Activated CD4-positive, alpha-beta T cell treated with anti-CD3 and anti-CD28 coated beads, Interleukin-2, Interleukin-4, amounts not matched to agents 100 ng/mL and 50 ng/mL, durations not matched to agents 16 hours and 8 hours (primary cell): ENCODE results near the gene ILRUN.
"Not testable (repeated sequence)": the region's sequence is repeated elsewhere in the genome, so short reads cannot be mapped to it uniquely, and the experiment has no call there.

Experiments used
- DNase-seq: peaks from one replicate; pipeline ENCODE4 v3.0.0-alpha.2; 2020; ENCODE audit warnings: low spot score

ILRUN gene

GRCh38 chr6:34696739-34697543, at the start of gene ILRUN:
TSS of gene ILRUN (minus strand) at chr6:34696767. CDS start at chr6:34696603, 164 bp downstream.
- DNase-seq: peak; percentile 98

GRCh38 chr6:34745277-34746103, 48.9 kb upstream of the ILRUN start:
- DNase-seq: peak; percentile 9

- not testable (repeated sequence) for DNase-seq
These were observed 47.7 kb upstream of the ILRUN start for GRCh38 chr6:34744294-34744647.

- DNase-seq: no peak
These were observed 47.2 kb upstream of the ILRUN start for GRCh38 chr6:34743625-34744293.

GRCh38 chr6:34742094-34742493, 45.5 kb upstream of the ILRUN start:
- no peak for DNase-seq

GRCh38 chr6:34736823-34737222, 40.3 kb upstream of the ILRUN start:
- DNase-seq: no peak

- DNase-seq: no peak
These were observed 35.0 kb upstream of the ILRUN start for GRCh38 chr6:34731393-34732060.

- DNase-seq: no peak
These were observed 33.3 kb upstream of the ILRUN start for GRCh38 chr6:34729631-34730470.

- no peak for DNase-seq
These were observed 29.5 kb upstream of the ILRUN start for GRCh38 chr6:34726055-34726454.

GRCh38 chr6:34723203-34723602, 26.6 kb upstream of the ILRUN start:
- DNase-seq: no peak

- no peak for DNase-seq
These were observed 25.9 kb upstream of the ILRUN start for GRCh38 chr6:34722451-34722850.

- not testable (repeated sequence) for DNase-seq
These were observed 23.6 kb upstream of the ILRUN start for GRCh38 chr6:34720160-34720559.

GRCh38 chr6:34719646-34720045, 23.1 kb upstream of the ILRUN start:
- DNase-seq: not testable (repeated sequence)

- no peak for DNase-seq
These were observed 22.4 kb upstream of the ILRUN start for GRCh38 chr6:34718976-34719375.

GRCh38 chr6:34717466-34717865, 20.9 kb upstream of the ILRUN start:
- no peak for DNase-seq

GRCh38 chr6:34714663-34715062, 18.1 kb upstream of the ILRUN start:
- no peak for DNase-seq

GRCh38 chr6:34712881-34713280, 16.3 kb upstream of the ILRUN start:
- not testable (repeated sequence) for DNase-seq

- no peak for DNase-seq
These were observed 12.8 kb upstream of the ILRUN start for GRCh38 chr6:34709386-34709785.

GRCh38 chr6:34705241-34705640, 8.7 kb upstream of the ILRUN start:
- no peak for DNase-seq

GRCh38 chr6:34701199-34701598, 4.6 kb upstream of the ILRUN start:
- no peak for DNase-seq

- peak; percentile 22 for DNase-seq
These were observed 1.5 kb upstream of the ILRUN start for GRCh38 chr6:34697904-34698559.
